ENCODE results near the gene CTU2.

CTU2 gene

GRCh38 chr16:88657371-88657770 is 48.9 kb upstream of the CTU2 start:
- no peak for TF ChIP-seq ZNF555 (tag by site-specific recombination; conservative IDR thresholded peaks at IDR 0.05)
- TF ChIP-seq ZNF133 (tag by site-specific recombination; IDR thresholded peaks at IDR 0.05) = no peak
- no peak for TF ChIP-seq ZBTB8A (tag by site-specific recombination; IDR thresholded peaks at IDR 0.05)
- no peak for TF ChIP-seq ZNF184 (tag by site-specific recombination; IDR thresholded peaks at IDR 0.05)
- TF ChIP-seq ZNF416 (tag by site-specific recombination; IDR thresholded peaks at IDR 0.05) = no peak
- TF ChIP-seq ZNF341 (tag by site-specific recombination; IDR thresholded peaks at IDR 0.05; ENCODE audit: low read depth) = no peak
- no peak for TF ChIP-seq ZNF449 (tag by site-specific recombination; IDR thresholded peaks at IDR 0.05)
- no peak for TF ChIP-seq ZNF280D (tag by site-specific recombination; IDR thresholded peaks at IDR 0.05)
- no peak for TF ChIP-seq ZNF529 (tag by site-specific recombination; IDR thresholded peaks at IDR 0.05; ENCODE audit: insufficient replicate concordance)
- TF ChIP-seq MZF1 (tag by site-specific recombination; IDR thresholded peaks at IDR 0.05; ENCODE audit: borderline replicate concordance) = no peak
- no peak for TF ChIP-seq ZNF311 (tag by site-specific recombination; IDR thresholded peaks at IDR 0.05; ENCODE audit: borderline replicate concordance)
- no peak for TF ChIP-seq RBAK (tag by site-specific recombination; IDR thresholded peaks at IDR 0.05)
- no peak for TF ChIP-seq ZNF292 (tag by site-specific recombination; IDR thresholded peaks at IDR 0.05; ENCODE audit: borderline replicate concordance, low read depth)
- no peak for TF ChIP-seq GLIS2 (tag by site-specific recombination; IDR thresholded peaks at IDR 0.05)
- no peak for TF ChIP-seq TSHZ1 (tag by site-specific recombination; IDR thresholded peaks at IDR 0.05; ENCODE audit: borderline replicate concordance)
- no peak for TF ChIP-seq ZSCAN4 (tag by site-specific recombination; IDR thresholded peaks at IDR 0.05)
- no peak for TF ChIP-seq ZNF48 (tag by site-specific recombination; IDR thresholded peaks at IDR 0.05)
- no peak for TF ChIP-seq ZNF658 (tag by site-specific recombination; IDR thresholded peaks at IDR 0.05)
- ChIA-PET CTCF (interaction anchor here (1.2 kb wide), 1 partner anchor 15 kb away, joined by 5 read pairs; no protein-coding TSS in a partner anchor), POLR2A (no interaction called here)
- no peaks in the 10 kb centered on the region for H3K9me3 ChIP-seq (ENCODE audit: control insufficient read depth, insufficient read depth, low read depth, low read length)
- no peak overlapping the region for H3K4me3 ChIP-seq (ENCODE audit: low read depth, low read length)
- peaks cover 0 to 15% of the 10 kb centered on the region in 2 experiments; a peak in 1 of 3 replicates for H3K36me3 ChIP-seq (ENCODE audit: control insufficient read depth in 2 of 2, insufficient read depth in 1 of 2, low read length in 2 of 2)
- H3K27ac ChIP-seq (ENCODE audit: extremely low read depth, low read depth, low read length) = no peak overlapping the region
- H3K4me1 ChIP-seq (ENCODE audit: control insufficient read depth, insufficient read depth, low read length) = no peaks in the 10 kb centered on the region

Measured in HEK293 (cell line).